Right lobe of liver (tissue), 4 donors: Measurements from ENCODE around the gene FMO2.

Source experiments
- CTCF ChIP-seq, 4 donors: fragments of 200-600 bp in 3 of 4; fragments of 450-650 bp in 1 of 4; IDR thresholded peaks; one replicate each; pipeline versions ENCODE4 v1.5.1 to v1.8.0; 2016 to 2022; ENCODE audit warnings: antibody characterized with exemption in 4 of 4, mild to moderate bottlenecking in 2 of 4
- POLR2A ChIP-seq: fragments of 450-650 bp; IDR thresholded peaks from one replicate; pipeline ENCODE4 v1.6.1; 2017; ENCODE audit warnings: antibody characterized with exemption, mild to moderate bottlenecking
- donor health status: DM: no; HTN: no; CAD: no.
- donor health status: DM: no; HTN: no; CAD: no.
- donor health status: DM: no; HTN: yes; CAD: no.

DNA sequence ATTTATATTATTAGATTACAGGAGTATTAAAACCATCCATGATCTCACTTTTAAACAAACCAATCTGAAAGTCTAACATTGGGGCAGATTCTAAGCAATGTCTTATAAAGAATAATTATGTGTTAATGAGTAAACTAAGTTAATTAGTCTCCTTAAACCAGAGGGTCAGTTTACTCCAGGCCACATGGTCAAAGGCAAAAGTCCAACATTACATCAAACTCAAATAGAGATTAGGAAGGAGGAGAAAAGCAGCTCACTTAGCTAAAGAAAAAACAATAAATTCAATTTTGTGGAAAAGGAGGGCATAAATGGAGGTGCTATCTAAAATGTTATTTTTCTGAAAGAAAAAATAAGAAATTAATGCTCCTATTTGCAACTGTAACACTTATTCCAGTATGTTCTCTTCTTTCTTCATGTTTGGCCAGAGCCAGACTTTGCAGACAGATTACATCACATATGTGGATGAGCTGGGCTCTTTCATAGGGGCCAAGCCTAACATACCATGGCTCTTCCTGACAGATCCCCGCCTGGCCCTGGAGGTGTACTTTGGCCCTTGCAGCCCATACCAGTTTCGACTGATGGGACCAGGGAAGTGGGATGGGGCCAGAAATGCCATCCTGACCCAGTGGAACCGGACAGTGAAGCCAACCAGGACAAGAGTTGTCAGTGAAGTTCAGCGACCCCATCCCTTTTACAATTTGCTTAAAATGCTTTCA is 24.3 kb upstream of the FMO2 start:
- TF ChIP-seq CTCF (IDR thresholded peaks at IDR 0.05) (no peak), POLR2A (no peak)
